GM21529 (cell line): Measurements from ENCODE around the gene EFNA5.

ENCODE experiments used
- ATAC-seq: cut with Tn5 transposase; IDR thresholded peaks from one replicate; pipeline ENCODE4 v1.9.1; 2021; ENCODE audit not compliant: unreplicated experiment

The EFNA5 gene

GRCh38 chr5:107670932-107671741, at the start of gene EFNA5:
EFNA5 (minus strand) TSS chr5:107670937.
- peak; percentile 27 for ATAC-seq

- ATAC-seq: no peak
Measured at GRCh38 chr5:107719034-107719606, 48.4 kb upstream of the EFNA5 start.

- no peak for ATAC-seq
Measured at GRCh38 chr5:107717816-107718215, 47.1 kb upstream of the EFNA5 start.

- ATAC-seq: no peak
Measured at GRCh38 chr5:107713228-107713627, 42.5 kb upstream of the EFNA5 start.

- no peak for ATAC-seq
Measured at GRCh38 chr5:107712359-107712870, 41.7 kb upstream of the EFNA5 start.

- ATAC-seq: no peak
Measured at GRCh38 chr5:107705402-107706014, 34.8 kb upstream of the EFNA5 start.

GRCh38 chr5:107704681-107705401, 34.1 kb upstream of the EFNA5 start:
- ATAC-seq: no peak

GRCh38 chr5:107700481-107700880, 29.7 kb upstream of the EFNA5 start:
- ATAC-seq: no peak

GRCh38 chr5:107699425-107699824, 28.7 kb upstream of the EFNA5 start:
- ATAC-seq: no peak

- ATAC-seq: no peak
Measured at GRCh38 chr5:107698286-107698685, 27.5 kb upstream of the EFNA5 start.

GRCh38 chr5:107696498-107696897, 25.8 kb upstream of the EFNA5 start:
- no peak for ATAC-seq

- ATAC-seq: no peak
Measured at GRCh38 chr5:107696080-107696479, 25.3 kb upstream of the EFNA5 start.

GRCh38 chr5:107687937-107688336, 17.2 kb upstream of the EFNA5 start:
- no peak for ATAC-seq

- no peak for ATAC-seq
Measured at GRCh38 chr5:107687404-107687803, 16.7 kb upstream of the EFNA5 start.

- no peak for ATAC-seq
Measured at GRCh38 chr5:107682533-107682932, 11.8 kb upstream of the EFNA5 start.

GRCh38 chr5:107680799-107681198, 10.1 kb upstream of the EFNA5 start:
- ATAC-seq: no peak

- no peak for ATAC-seq
Measured at GRCh38 chr5:107680099-107680498, 9.4 kb upstream of the EFNA5 start.

- ATAC-seq: no peak
Measured at GRCh38 chr5:107676702-107677101, 6.0 kb upstream of the EFNA5 start.

- no peak for ATAC-seq
Measured at GRCh38 chr5:107675201-107675600, 4.5 kb upstream of the EFNA5 start.

GRCh38 chr5:107674655-107675054, 3.9 kb upstream of the EFNA5 start:
- no peak for ATAC-seq

- ATAC-seq: peak; percentile 86
Measured at GRCh38 chr5:107673368-107674136, 2.8 kb upstream of the EFNA5 start.
